ENCODE results near the gene MOK. TPM values are rescaled to one million over a fixed set of nuclear protein-coding genes. Genes with fewer than 3 reads are reported as not detected.
"Not testable (repeated sequence)": the region's sequence is repeated elsewhere in the genome, so short reads cannot be mapped to it uniquely, and the experiment has no call there.

MOK gene
- polyA plus RNA-seq: 1 to 10 TPM; 7.2 to 8.3 TPM

- H3K27me3 ChIP-seq (ENCODE audit: control insufficient read depth in 1 of 2, insufficient read depth in 2 of 2, low read length in 2 of 2): no peaks in the 10 kb centered on the region
- no peaks in the 10 kb centered on the region for H3K4me1 ChIP-seq (ENCODE audit: control insufficient read depth in 2 of 2, insufficient read depth in 2 of 2, low read length in 1 of 2)
- 0 to 1% methylated on average over 51 to 53 of the region's 53 CpGs for WGBS, 2 donors
- H3K4me3 ChIP-seq (ENCODE audit: low read depth in 1 of 2, low read length in 2 of 2): peak within 1 kb of the TSS; percentile 78 to 86
- H3K9me3 ChIP-seq (ENCODE audit: control insufficient read depth in 2 of 2, insufficient read depth in 1 of 2, low read depth in 1 of 2, low read length in 1 of 2): no peaks in the 10 kb centered on the region
- no peaks in the 10 kb centered on the region for H3K36me3 ChIP-seq (ENCODE audit: control insufficient read depth in 2 of 2, insufficient read depth in 2 of 2, low read length in 1 of 2)
- H3K27ac ChIP-seq (ENCODE audit: low read depth in 2 of 2, low read length in 1 of 2): peak within 1 kb of the TSS in 1 of 2 donors; percentile 44
Measured at GRCh38 chr14:102304611-102305506, at the start of gene MOK. Gene MOK, minus strand, starts transcription at chr14:102305164. Its CDS starts 196 bp downstream, at chr14:102304968.

- WGBS, 2 donors: 82 to 83% methylated on average over 8 of the region's 8 CpGs
- Histone ChIP-seq H3K4me1 (ENCODE audit: control insufficient read depth in 2 of 2, insufficient read depth in 2 of 2, low read length in 1 of 2) (peaks cover 0 to 2% of the 10 kb centered on the region in 2 donors), H3K27me3 (ENCODE audit: control insufficient read depth in 1 of 2, insufficient read depth in 2 of 2, low read length in 2 of 2) (no peaks in the 10 kb centered on the region), H3K9me3 (ENCODE audit: control insufficient read depth in 2 of 2, insufficient read depth in 1 of 2, low read depth in 1 of 2, low read length in 1 of 2) (no peaks in the 10 kb centered on the region), H3K27ac (ENCODE audit: low read depth in 2 of 2, low read length in 1 of 2) (no peak overlapping the region), H3K36me3 (ENCODE audit: control insufficient read depth in 2 of 2, insufficient read depth in 2 of 2, low read length in 1 of 2) (peaks cover 8 to 19% of the 10 kb centered on the region in 2 donors), H3K4me3 (ENCODE audit: low read depth in 1 of 2, low read length in 2 of 2) (no peak overlapping the region)
Measured at GRCh38 chr14:102353126-102353619, 48.2 kb upstream of the MOK start.

DNA sequence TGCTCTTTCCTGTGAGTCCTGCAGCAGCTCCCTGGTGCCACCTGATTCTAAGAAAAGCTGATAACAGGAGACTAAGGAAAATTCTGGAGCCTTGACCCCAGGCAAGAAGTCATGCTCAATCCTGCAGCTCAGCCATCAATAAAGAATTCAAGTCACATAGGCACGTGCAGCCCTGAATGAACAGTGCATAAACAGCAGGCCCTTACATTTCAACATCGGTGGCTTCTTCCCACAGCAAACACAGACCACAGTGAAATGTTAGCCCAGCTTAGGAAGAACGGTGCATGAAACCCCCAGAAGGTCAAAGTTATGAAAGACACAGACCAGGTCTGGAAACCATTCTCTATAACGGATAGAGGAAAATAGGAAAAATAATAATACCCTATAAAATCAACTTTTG is 47.2 kb upstream of the MOK start:
- Histone ChIP-seq H3K36me3 (ENCODE audit: control insufficient read depth in 2 of 2, insufficient read depth in 2 of 2, low read length in 1 of 2) (peaks cover 9 to 19% of the 10 kb centered on the region in 2 donors), H3K27ac (ENCODE audit: low read depth in 2 of 2, low read length in 1 of 2) (no peak overlapping the region), H3K4me1 (ENCODE audit: control insufficient read depth in 2 of 2, insufficient read depth in 2 of 2, low read length in 1 of 2) (peaks cover 0 to 2% of the 10 kb centered on the region in 2 donors), H3K27me3 (ENCODE audit: control insufficient read depth in 1 of 2, insufficient read depth in 2 of 2, low read length in 2 of 2) (no peaks in the 10 kb centered on the region), H3K9me3 (ENCODE audit: control insufficient read depth in 2 of 2, insufficient read depth in 1 of 2, low read depth in 1 of 2, low read length in 1 of 2) (no peaks in the 10 kb centered on the region), H3K4me3 (ENCODE audit: low read depth in 1 of 2, low read length in 2 of 2) (no peak overlapping the region)
- WGBS, 2 donors: 88 to 96% methylated on average over 4 of the region's 4 CpGs

- not testable (repeated sequence) for H3K27me3 ChIP-seq (ENCODE audit: control insufficient read depth in 1 of 2, insufficient read depth in 2 of 2, low read length in 2 of 2); H3K27ac ChIP-seq (ENCODE audit: low read depth in 2 of 2, low read length in 1 of 2); H3K4me3 ChIP-seq (ENCODE audit: low read depth in 1 of 2, low read length in 2 of 2); H3K9me3 ChIP-seq (ENCODE audit: control insufficient read depth in 2 of 2, insufficient read depth in 1 of 2, low read depth in 1 of 2, low read length in 1 of 2); H3K4me1 ChIP-seq (ENCODE audit: control insufficient read depth in 2 of 2, insufficient read depth in 2 of 2, low read length in 1 of 2)
- WGBS, 2 donors: 82 to 87% methylated on average over 8 to 9 of the region's 9 CpGs
- H3K36me3 ChIP-seq (ENCODE audit: control insufficient read depth in 2 of 2, insufficient read depth in 2 of 2, low read length in 1 of 2): peaks cover 9 to 22% of the 10 kb centered on the region in 2 donors
Measured at GRCh38 chr14:102351593-102351992, 46.6 kb upstream of the MOK start.

- WGBS, 2 donors: 87 to 91% methylated on average over 10 of the region's 10 CpGs
- H3K9me3 ChIP-seq (ENCODE audit: control insufficient read depth in 2 of 2, insufficient read depth in 1 of 2, low read depth in 1 of 2, low read length in 1 of 2): no peaks in the 10 kb centered on the region
- H3K4me1 ChIP-seq (ENCODE audit: control insufficient read depth in 2 of 2, insufficient read depth in 2 of 2, low read length in 1 of 2): peaks cover 0 to 2% of the 10 kb centered on the region in 2 donors
- no peak overlapping the region for H3K4me3 ChIP-seq (ENCODE audit: low read depth in 1 of 2, low read length in 2 of 2)
- peaks cover 9 to 26% of the 10 kb centered on the region in 2 donors for H3K36me3 ChIP-seq (ENCODE audit: control insufficient read depth in 2 of 2, insufficient read depth in 2 of 2, low read length in 1 of 2)
- no peaks in the 10 kb centered on the region for H3K27me3 ChIP-seq (ENCODE audit: control insufficient read depth in 1 of 2, insufficient read depth in 2 of 2, low read length in 2 of 2)
- peak overlapping the region; percentile 12 to 58 for H3K27ac ChIP-seq (ENCODE audit: low read depth in 2 of 2, low read length in 1 of 2)
Measured at GRCh38 chr14:102351023-102351422, 46.1 kb upstream of the MOK start.

DNA sequence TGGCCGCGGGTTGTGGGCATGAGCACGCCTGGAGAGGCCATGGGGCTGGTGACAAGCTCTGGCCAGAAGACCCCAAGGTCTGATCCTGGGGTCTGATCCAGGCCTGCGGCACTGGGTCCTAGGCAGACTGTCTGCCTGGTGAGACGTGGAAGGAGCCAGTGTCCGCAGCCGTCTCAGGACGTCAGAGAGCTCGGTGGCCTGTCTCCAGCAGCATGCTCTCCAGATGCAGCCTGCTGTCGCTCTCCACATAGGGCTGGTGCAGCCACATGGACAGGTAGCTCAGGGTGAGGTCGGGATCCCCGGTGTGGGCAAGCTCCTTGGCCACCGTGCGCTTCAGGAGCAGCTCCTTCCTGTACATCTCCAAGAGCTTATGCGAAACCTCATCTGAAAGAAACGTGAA is 43.4 kb upstream of the MOK start:
- no peaks in the 10 kb centered on the region for H3K27me3 ChIP-seq (ENCODE audit: control insufficient read depth in 1 of 2, insufficient read depth in 2 of 2, low read length in 2 of 2)
- no peaks in the 10 kb centered on the region for H3K9me3 ChIP-seq (ENCODE audit: control insufficient read depth in 2 of 2, insufficient read depth in 1 of 2, low read depth in 1 of 2, low read length in 1 of 2)
- H3K36me3 ChIP-seq (ENCODE audit: control insufficient read depth in 2 of 2, insufficient read depth in 2 of 2, low read length in 1 of 2): peaks cover 10 to 27% of the 10 kb centered on the region in 2 donors
- no peak overlapping the region for H3K27ac ChIP-seq (ENCODE audit: low read depth in 2 of 2, low read length in 1 of 2)
- H3K4me3 ChIP-seq (ENCODE audit: low read depth in 1 of 2, low read length in 2 of 2): no peak overlapping the region
- peaks cover 0 to 2% of the 10 kb centered on the region in 2 donors for H3K4me1 ChIP-seq (ENCODE audit: control insufficient read depth in 2 of 2, insufficient read depth in 2 of 2, low read length in 1 of 2)
- WGBS, 2 donors: 90 to 94% methylated on average over 16 of the region's 16 CpGs

- Histone ChIP-seq H3K4me3 (ENCODE audit: low read depth in 1 of 2, low read length in 2 of 2) (no peak overlapping the region), H3K9me3 (ENCODE audit: control insufficient read depth in 2 of 2, insufficient read depth in 1 of 2, low read depth in 1 of 2, low read length in 1 of 2) (no peaks in the 10 kb centered on the region), H3K36me3 (ENCODE audit: control insufficient read depth in 2 of 2, insufficient read depth in 2 of 2, low read length in 1 of 2) (peaks cover 10 to 36% of the 10 kb centered on the region in 2 donors), H3K27ac (ENCODE audit: low read depth in 2 of 2, low read length in 1 of 2) (no peak overlapping the region), H3K27me3 (ENCODE audit: control insufficient read depth in 1 of 2, insufficient read depth in 2 of 2, low read length in 2 of 2) (no peaks in the 10 kb centered on the region), H3K4me1 (ENCODE audit: control insufficient read depth in 2 of 2, insufficient read depth in 2 of 2, low read length in 1 of 2) (peaks cover 0 to 2% of the 10 kb centered on the region in 2 donors)
- 96% methylated on average over 4 of the region's 4 CpGs for WGBS, 2 donors
Measured at GRCh38 chr14:102346645-102347044, 41.7 kb upstream of the MOK start.

DNA sequence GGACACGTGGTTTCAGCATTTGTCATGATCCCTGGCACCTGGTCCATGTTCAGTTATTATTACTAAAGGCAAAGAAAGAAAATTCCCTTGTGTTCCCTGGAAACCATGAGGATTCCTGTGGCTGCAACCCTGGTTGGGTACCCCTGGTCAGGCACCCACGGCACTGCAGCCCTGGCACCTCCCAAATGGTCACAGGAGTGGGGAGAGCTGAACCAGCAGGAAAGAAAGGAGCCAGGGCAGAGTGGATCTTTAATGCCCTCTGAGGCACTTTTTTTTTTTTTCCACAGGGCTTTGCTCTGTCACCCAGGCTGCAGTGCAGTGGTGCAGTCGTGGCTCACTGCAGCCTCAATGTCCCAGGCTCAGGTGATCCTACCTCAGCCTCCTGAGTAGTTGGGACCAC is 40.3 kb upstream of the MOK start:
- Histone ChIP-seq H3K27ac (ENCODE audit: low read depth in 2 of 2, low read length in 1 of 2) (no peak overlapping the region), H3K9me3 (ENCODE audit: control insufficient read depth in 2 of 2, insufficient read depth in 1 of 2, low read depth in 1 of 2, low read length in 1 of 2) (no peaks in the 10 kb centered on the region), H3K36me3 (ENCODE audit: control insufficient read depth in 2 of 2, insufficient read depth in 2 of 2, low read length in 1 of 2) (peaks cover 10 to 39% of the 10 kb centered on the region in 2 donors), H3K27me3 (ENCODE audit: control insufficient read depth in 1 of 2, insufficient read depth in 2 of 2, low read length in 2 of 2) (no peaks in the 10 kb centered on the region), H3K4me1 (ENCODE audit: control insufficient read depth in 2 of 2, insufficient read depth in 2 of 2, low read length in 1 of 2) (no peaks in the 10 kb centered on the region), H3K4me3 (ENCODE audit: low read depth in 1 of 2, low read length in 2 of 2) (no peak overlapping the region)
- 73 to 81% methylated on average over 3 of the region's 3 CpGs for WGBS, 2 donors

- Histone ChIP-seq H3K9me3 (ENCODE audit: control insufficient read depth in 2 of 2, insufficient read depth in 1 of 2, low read depth in 1 of 2, low read length in 1 of 2) (no peaks in the 10 kb centered on the region), H3K36me3 (ENCODE audit: control insufficient read depth in 2 of 2, insufficient read depth in 2 of 2, low read length in 1 of 2) (peaks cover 10 to 39% of the 10 kb centered on the region in 2 donors), H3K27ac (ENCODE audit: low read depth in 2 of 2, low read length in 1 of 2) (no peak overlapping the region), H3K4me3 (ENCODE audit: low read depth in 1 of 2, low read length in 2 of 2) (no peak overlapping the region), H3K27me3 (ENCODE audit: control insufficient read depth in 1 of 2, insufficient read depth in 2 of 2, low read length in 2 of 2) (no peaks in the 10 kb centered on the region), H3K4me1 (ENCODE audit: control insufficient read depth in 2 of 2, insufficient read depth in 2 of 2, low read length in 1 of 2) (no peaks in the 10 kb centered on the region)
- WGBS, 2 donors: 88 to 89% methylated on average over 5 of the region's 5 CpGs
Measured at GRCh38 chr14:102344485-102344884, 39.5 kb upstream of the MOK start.
